Measurements from ENCODE around the gene IFIT3. TPM values are rescaled to one million over a fixed set of nuclear protein-coding genes. Genes with fewer than 3 reads are reported as not detected.

IFIT3 gene
- total RNA-seq, 1 donor from 2014 or later: not detected

DNA sequence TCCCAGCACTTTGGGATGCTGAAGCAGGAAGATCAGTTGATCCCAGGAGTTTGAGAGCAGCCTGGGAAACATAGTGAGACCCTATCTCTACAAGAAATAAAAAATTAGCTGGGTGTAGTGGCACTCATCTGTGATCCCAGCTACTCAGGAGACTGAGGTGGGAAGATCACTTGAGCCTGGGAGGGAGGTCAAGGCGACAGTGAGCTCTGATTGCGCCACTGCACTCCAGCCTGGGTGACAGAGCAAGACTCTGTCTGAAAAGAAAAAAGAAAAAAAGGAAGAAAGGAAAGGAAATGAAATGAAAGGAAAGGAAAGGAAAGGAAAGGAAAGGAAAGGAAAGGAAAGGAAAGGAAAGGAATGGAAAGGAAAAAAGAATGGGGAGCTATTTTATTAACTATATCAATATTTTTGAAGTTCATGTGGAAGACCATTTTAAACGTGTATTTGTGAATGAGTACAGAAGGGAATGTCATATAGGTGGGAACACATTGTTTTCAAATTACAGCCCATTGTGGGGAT, 33.0 kb upstream of the IFIT3 start:
- no peak overlapping the region for H3K4me3 Mint-ChIP-seq
- Histone ChIP-seq H2AFZ (replicated peaks) (no peak overlapping the region), H3K4me2 (no peak overlapping the region), H3K9me3 (ENCODE audit: low read depth) (no peaks in the 10 kb centered on the region), H3K27ac (no peak overlapping the region), H3K79me2 (ENCODE audit: low read depth) (no peaks in the 10 kb centered on the region), H3K4me1 (peaks cover 8% of the 10 kb centered on the region), H4K20me1 (ENCODE audit: low read depth) (no peaks in the 10 kb centered on the region), H3K36me3 (no peaks in the 10 kb centered on the region), H3K9ac (no peak overlapping the region), H3F3A (ENCODE audit: low read depth) (no peaks in the 10 kb centered on the region), H3K4me3 (no peak overlapping the region), H3K27me3 (no peaks in the 10 kb centered on the region)
- H3K36me3 Mint-ChIP-seq: peaks cover 3% of the 10 kb centered on the region
- H3K9me3 Mint-ChIP-seq: peaks cover 9% of the 10 kb centered on the region
- peaks cover 5% of the 10 kb centered on the region for H3K27me3 Mint-ChIP-seq (ENCODE audit: insufficient read depth, low read depth)
- no peaks in the 10 kb centered on the region for H3K4me1 Mint-ChIP-seq
- TF ChIP-seq EZH2 (IDR thresholded peaks at IDR 0.05) (no peak), EZH2phosphoT487 (IDR thresholded peaks at IDR 0.05) (no peak)
- TF ChIP-seq, protein P1, sequence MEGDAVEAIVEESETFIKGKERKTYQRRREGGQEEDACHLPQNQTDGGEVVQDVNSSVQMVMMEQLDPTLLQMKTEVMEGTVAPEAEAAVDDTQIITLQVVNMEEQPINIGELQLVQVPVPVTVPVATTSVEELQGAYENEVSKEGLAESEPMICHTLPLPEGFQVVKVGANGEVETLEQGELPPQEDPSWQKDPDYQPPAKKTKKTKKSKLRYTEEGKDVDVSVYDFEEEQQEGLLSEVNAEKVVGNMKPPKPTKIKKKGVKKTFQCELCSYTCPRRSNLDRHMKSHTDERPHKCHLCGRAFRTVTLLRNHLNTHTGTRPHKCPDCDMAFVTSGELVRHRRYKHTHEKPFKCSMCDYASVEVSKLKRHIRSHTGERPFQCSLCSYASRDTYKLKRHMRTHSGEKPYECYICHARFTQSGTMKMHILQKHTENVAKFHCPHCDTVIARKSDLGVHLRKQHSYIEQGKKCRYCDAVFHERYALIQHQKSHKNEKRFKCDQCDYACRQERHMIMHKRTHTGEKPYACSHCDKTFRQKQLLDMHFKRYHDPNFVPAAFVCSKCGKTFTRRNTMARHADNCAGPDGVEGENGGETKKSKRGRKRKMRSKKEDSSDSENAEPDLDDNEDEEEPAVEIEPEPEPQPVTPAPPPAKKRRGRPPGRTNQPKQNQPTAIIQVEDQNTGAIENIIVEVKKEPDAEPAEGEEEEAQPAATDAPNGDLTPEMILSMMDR (IDR thresholded peaks at IDR 0.05): no peak
- no peak overlapping the region for H3K27ac Mint-ChIP-seq
- no peak for DNase-seq (ENCODE audit: low spot score)

GRCh38 chr10:89295597-89295996, 32.2 kb upstream of the IFIT3 start:
- Mint-ChIP-seq H3K27me3 (ENCODE audit: insufficient read depth, low read depth) (peaks cover 5% of the 10 kb centered on the region), H3K9me3 (peaks cover 9% of the 10 kb centered on the region), H3K27ac (no peak overlapping the region), H3K36me3 (peaks cover 3% of the 10 kb centered on the region), H3K4me3 (no peak overlapping the region), H3K4me1 (no peaks in the 10 kb centered on the region)
- no peak for TF ChIP-seq EZH2 (IDR thresholded peaks at IDR 0.05)
- no peak for TF ChIP-seq EZH2phosphoT487 (IDR thresholded peaks at IDR 0.05)
- TF ChIP-seq, protein P1 (IDR thresholded peaks at IDR 0.05): no peak
- Histone ChIP-seq H3K27me3 (no peaks in the 10 kb centered on the region), H3K79me2 (ENCODE audit: low read depth) (no peaks in the 10 kb centered on the region), H3K4me1 (no peaks in the 10 kb centered on the region), H3F3A (ENCODE audit: low read depth) (no peaks in the 10 kb centered on the region), H3K9me3 (ENCODE audit: low read depth) (no peaks in the 10 kb centered on the region), H3K36me3 (no peaks in the 10 kb centered on the region), H3K4me2 (no peak overlapping the region), H4K20me1 (ENCODE audit: low read depth) (no peaks in the 10 kb centered on the region), H3K27ac (no peak overlapping the region), H2AFZ (replicated peaks) (no peak overlapping the region), H3K4me3 (no peak overlapping the region), H3K9ac (no peak overlapping the region)
- DNase-seq (ENCODE audit: low spot score): no peak

DNA sequence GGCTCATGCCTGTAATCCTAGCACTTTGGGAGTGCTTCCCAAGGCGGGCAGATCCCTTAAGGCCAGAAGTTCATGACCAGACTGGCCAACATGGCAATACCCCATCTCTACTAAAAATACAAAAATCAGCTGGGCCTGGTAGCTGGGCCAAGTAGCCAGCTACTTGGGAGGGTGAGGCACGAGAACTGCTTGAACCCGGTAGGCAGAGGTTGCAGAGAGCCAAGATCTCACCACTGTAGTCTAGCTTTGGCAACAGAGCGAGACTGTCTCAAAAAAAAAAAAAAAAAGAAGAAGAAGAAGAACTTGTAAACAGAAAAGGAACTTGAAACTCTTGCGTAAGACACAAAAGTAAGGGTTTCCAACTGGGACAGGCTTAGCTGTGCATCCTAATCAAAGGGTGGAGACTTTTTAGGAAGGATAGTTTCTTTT, 31.6 kb upstream of the IFIT3 start:
- no peak overlapping the region for H3K27ac ChIP-seq
- Mint-ChIP-seq H3K36me3 (peaks cover 3% of the 10 kb centered on the region), H3K4me1 (no peaks in the 10 kb centered on the region), H3K27ac (no peak overlapping the region), H3K4me3 (no peak overlapping the region), H3K9me3 (peaks cover 11% of the 10 kb centered on the region), H3K27me3 (ENCODE audit: insufficient read depth, low read depth) (peaks cover 5% of the 10 kb centered on the region)
- H3K79me2 ChIP-seq (ENCODE audit: low read depth): no peaks in the 10 kb centered on the region
- no peak for DNase-seq (ENCODE audit: low spot score)
- no peak for TF ChIP-seq EZH2 (IDR thresholded peaks at IDR 0.05)
- TF ChIP-seq, protein P1 (IDR thresholded peaks at IDR 0.05): no peak
- no peak for TF ChIP-seq EZH2phosphoT487 (IDR thresholded peaks at IDR 0.05)
- H3K4me1 ChIP-seq: no peaks in the 10 kb centered on the region
- H3K36me3 ChIP-seq: no peaks in the 10 kb centered on the region
- H3K9me3 ChIP-seq (ENCODE audit: low read depth): no peaks in the 10 kb centered on the region
- H3K4me3 ChIP-seq: no peak overlapping the region
- H2AFZ ChIP-seq (replicated peaks): no peak overlapping the region
- no peaks in the 10 kb centered on the region for H4K20me1 ChIP-seq (ENCODE audit: low read depth)
- H3K27me3 ChIP-seq: no peaks in the 10 kb centered on the region
- no peak overlapping the region for H3K4me2 ChIP-seq
- H3K9ac ChIP-seq: no peak overlapping the region
- H3F3A ChIP-seq (ENCODE audit: low read depth): no peaks in the 10 kb centered on the region

Measured in neural progenitor cell (in vitro differentiated cells).